Esophagus muscularis mucosa (tissue), 3 donors: ENCODE data around the gene B4GALNT2.

Experiments used
- CTCF ChIP-seq, 3 experiments: fragments of 200-600 bp in 2 of 3; fragments of 450-650 bp in 1 of 3; sonication (generic) in 2 of 3; IDR thresholded peaks; one replicate each; pipeline ENCODE4 v1.5.1; 2017 to 2019; ENCODE audit warnings: antibody characterized with exemption in 3 of 3, mild to moderate bottlenecking in 2 of 3, moderate library complexity in 1 of 3
- POLR2A ChIP-seq: fragments of 450-650 bp; IDR thresholded peaks from one replicate; pipeline ENCODE4 v1.6.1; 2017; ENCODE audit warnings: antibody characterized with exemption, moderate library complexity, mild to moderate bottlenecking, low read depth

DNA sequence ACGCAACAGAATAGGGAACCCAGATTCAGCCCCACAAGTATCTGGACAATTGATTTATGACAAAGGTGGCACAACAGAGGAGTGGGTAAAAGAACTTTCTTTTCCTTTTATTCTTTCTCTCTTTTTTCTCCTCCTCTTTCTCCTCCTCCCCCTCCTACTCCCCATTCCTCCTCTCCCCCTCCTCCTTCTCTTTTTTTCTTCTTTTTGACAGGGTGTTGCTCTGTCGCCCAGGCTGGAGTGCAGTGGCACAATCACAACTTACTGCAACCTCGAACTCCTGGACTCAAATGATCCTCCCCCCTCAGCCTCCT is 61.7 kb downstream of the B4GALNT2 start:
- TF ChIP-seq POLR2A (no peak), CTCF (IDR thresholded peaks at IDR 0.05) (no peak)
